ENCODE data around the gene TEX52.

TEX52 gene

DNA sequence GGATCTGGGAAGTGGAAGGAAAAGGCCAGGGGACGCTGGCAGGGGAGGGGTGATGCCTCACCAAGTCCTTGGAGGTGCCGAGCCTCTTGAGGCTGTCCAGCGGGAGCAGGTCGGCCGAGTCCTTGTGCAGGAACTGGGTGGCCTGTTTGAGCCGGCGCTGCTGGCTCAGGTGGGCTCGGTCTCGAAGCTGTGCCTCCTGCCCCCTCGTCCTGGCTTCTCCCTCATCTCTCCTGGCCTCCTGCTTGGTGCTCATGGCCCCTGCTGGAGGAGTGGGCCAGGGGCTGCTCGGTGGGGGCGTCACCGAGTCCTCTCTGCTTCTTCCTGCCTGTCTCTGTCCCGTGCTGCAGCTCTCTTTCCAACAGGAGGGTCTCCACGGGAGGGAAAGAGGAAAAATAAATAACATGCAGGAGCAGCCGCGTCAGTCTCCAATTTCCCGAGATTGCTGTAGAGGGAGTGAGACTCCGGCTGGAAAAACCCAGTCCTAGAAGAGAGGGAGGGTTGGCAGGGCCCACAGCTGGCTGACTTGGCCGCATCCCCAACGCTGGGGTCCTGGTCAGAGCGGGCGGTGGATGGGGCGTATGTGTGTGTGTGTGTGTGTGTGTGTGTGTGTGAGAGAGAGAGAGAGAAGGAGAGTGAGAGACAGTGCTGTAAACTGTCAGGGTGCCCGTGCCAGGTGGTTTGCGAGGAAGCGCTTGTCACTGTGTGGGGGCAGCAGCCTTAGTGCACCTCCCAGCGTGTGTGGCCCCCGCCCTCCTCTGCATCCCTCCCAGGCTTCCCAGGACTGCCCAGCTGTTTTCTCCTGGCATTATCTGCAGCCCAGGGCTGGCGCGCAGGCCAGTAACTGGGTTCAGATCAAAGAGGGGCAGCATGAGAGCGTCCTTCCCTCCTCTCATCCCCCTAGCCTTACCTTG, 22.0 kb downstream of the TEX52 start, which contains the start of gene NRIP2:
NRIP2 (minus strand) TSS at position 455 of the 911 bp plus-strand sequence; CDS start at position 403, 52 bp downstream.
- TF ChIP-seq RAD21 (IDR thresholded peaks at IDR 0.05; ENCODE audit: low read depth) (no peak), NFIC (IDR thresholded peaks at IDR 0.05) (no peak), YY1 (IDR thresholded peaks at IDR 0.05; ENCODE audit: low read depth) (no peak), EGR1 (IDR thresholded peaks at IDR 0.05) (no peak), CREB1 (IDR thresholded peaks at IDR 0.05; ENCODE audit: low read depth) (no peak), ZBTB7A (IDR thresholded peaks at IDR 0.05; ENCODE audit: low read depth) (no peak), FOXM1 (IDR thresholded peaks at IDR 0.05; ENCODE audit: borderline replicate concordance, low read depth) (no peak), EP300 (IDR thresholded peaks at IDR 0.05; ENCODE audit: borderline replicate concordance) (no peak), TCF12 (IDR thresholded peaks at IDR 0.05; ENCODE audit: low read depth) (no peak), TAF1 (IDR thresholded peaks at IDR 0.05; ENCODE audit: low read depth) (no peak), MAX (IDR thresholded peaks at IDR 0.05) (no peak), TEAD4 (IDR thresholded peaks at IDR 0.05) (no peak)
- TF ChIP-seq, protein P1, sequence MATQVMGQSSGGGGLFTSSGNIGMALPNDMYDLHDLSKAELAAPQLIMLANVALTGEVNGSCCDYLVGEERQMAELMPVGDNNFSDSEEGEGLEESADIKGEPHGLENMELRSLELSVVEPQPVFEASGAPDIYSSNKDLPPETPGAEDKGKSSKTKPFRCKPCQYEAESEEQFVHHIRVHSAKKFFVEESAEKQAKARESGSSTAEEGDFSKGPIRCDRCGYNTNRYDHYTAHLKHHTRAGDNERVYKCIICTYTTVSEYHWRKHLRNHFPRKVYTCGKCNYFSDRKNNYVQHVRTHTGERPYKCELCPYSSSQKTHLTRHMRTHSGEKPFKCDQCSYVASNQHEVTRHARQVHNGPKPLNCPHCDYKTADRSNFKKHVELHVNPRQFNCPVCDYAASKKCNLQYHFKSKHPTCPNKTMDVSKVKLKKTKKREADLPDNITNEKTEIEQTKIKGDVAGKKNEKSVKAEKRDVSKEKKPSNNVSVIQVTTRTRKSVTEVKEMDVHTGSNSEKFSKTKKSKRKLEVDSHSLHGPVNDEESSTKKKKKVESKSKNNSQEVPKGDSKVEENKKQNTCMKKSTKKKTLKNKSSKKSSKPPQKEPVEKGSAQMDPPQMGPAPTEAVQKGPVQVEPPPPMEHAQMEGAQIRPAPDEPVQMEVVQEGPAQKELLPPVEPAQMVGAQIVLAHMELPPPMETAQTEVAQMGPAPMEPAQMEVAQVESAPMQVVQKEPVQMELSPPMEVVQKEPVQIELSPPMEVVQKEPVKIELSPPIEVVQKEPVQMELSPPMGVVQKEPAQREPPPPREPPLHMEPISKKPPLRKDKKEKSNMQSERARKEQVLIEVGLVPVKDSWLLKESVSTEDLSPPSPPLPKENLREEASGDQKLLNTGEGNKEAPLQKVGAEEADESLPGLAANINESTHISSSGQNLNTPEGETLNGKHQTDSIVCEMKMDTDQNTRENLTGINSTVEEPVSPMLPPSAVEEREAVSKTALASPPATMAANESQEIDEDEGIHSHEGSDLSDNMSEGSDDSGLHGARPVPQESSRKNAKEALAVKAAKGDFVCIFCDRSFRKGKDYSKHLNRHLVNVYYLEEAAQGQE (IDR thresholded peaks at IDR 0.05; ENCODE audit: low read depth): no peak

DNA sequence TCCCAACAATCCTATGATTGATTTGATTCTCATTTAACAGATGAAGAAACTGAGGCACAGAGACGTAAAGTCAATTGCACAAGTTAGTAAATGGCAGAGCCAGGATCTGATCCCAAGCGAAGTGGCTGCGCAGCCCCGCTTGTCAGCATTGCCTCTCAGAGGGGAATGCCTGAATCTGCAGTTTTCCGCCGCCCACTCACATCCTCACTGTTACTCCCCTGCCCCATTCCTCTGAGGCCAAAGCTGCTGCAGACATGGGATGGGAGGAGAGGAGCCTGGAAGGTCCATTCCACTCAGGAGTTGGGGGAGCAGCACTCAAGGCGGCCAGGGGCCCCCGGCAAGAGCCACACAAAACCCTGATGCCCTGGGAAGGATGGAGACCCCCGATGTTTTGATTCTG, 23.0 kb downstream of the TEX52 start:
- TF ChIP-seq CEBPB (IDR thresholded peaks at IDR 0.05) (no peak), MAX (IDR thresholded peaks at IDR 0.05) (no peak), FOXM1 (IDR thresholded peaks at IDR 0.05; ENCODE audit: borderline replicate concordance, low read depth) (no peak), YY1 (IDR thresholded peaks at IDR 0.05; ENCODE audit: low read depth) (no peak)
- TF ChIP-seq, protein P2, sequence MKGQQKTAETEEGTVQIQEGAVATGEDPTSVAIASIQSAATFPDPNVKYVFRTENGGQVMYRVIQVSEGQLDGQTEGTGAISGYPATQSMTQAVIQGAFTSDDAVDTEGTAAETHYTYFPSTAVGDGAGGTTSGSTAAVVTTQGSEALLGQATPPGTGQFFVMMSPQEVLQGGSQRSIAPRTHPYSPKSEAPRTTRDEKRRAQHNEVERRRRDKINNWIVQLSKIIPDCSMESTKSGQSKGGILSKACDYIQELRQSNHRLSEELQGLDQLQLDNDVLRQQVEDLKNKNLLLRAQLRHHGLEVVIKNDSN (IDR thresholded peaks at IDR 0.05): no peak

DNA sequence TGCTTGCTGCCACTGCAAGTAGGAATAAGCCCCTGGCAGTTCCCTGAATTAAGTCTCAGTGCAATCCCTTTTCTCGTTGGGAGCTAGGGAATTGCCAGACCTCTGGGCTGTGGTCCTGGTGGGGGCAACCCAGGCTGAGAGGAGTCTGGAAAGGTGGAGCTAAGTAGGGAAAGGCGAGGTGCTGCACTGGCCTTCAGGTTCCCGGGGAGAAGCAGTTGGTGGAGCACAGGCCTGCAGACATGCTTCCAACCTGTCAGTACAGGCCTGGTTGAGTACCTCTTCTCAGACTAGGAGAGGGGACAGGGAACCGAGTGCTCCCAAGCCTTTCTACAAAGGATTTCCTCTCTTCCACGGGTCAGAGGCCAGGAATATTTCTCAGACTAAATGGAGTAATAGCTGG, 23.5 kb downstream of the TEX52 start:
- TF ChIP-seq CEBPB (IDR thresholded peaks at IDR 0.05): no peak
- no peak for TF ChIP-seq YY1 (IDR thresholded peaks at IDR 0.05; ENCODE audit: low read depth)
- no peak for TF ChIP-seq CREB1 (IDR thresholded peaks at IDR 0.05; ENCODE audit: low read depth)
- no peak for TF ChIP-seq MAX (IDR thresholded peaks at IDR 0.05)
- TF ChIP-seq EP300 (IDR thresholded peaks at IDR 0.05; ENCODE audit: borderline replicate concordance): no peak
- TF ChIP-seq, protein P2 (IDR thresholded peaks at IDR 0.05): no peak
- TF ChIP-seq ZBTB7A (IDR thresholded peaks at IDR 0.05; ENCODE audit: low read depth): no peak

DNA sequence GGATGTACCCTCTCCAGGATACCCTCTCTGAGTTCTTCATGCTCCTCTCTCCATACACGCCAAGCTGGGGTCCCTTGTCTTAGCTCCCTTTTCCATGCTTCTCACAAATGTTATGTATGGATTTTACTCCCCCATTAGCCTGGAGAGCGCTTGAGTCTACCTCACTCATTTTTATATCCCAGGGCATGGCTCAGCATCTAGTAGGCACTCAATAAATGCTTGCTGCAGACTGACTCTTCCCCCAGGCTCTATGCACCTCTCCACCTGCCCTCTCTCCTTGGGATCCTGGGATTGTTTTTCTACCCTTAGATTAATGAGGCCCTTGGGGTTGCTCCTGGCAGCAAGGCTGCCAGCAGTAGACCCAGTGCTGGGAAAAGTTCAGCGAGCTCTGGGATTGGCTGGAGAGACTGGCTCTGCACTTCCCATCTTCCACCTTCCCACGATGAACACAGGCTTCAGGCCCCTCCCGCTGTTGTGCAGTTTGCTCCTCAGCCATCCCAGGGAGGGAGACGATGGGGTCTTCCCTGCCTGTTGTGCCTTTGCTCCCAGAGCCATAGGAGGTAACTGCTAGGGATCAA, 24.2 kb downstream of the TEX52 start:
- TF ChIP-seq YY1 (IDR thresholded peaks at IDR 0.05; ENCODE audit: low read depth): no peak
- no peak for TF ChIP-seq NFIC (IDR thresholded peaks at IDR 0.05)

DNA sequence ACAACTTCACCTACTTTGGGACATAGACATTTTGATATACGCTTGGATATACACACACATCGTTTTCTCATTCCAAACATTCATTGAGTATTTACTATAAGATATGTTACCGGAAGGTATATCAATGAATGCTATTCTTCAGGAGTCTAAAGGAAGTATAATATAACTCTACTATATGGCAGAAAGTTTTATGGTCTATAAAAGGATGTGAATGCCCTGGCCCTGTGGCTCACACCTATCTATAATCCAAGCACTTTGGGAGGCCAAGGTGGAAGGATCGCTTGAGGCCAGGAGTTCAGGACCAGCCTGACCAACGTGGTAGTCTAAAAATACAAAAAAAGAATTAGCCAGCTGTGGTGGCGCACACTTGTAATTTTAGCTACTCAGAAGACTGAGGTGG, 27.6 kb downstream of the TEX52 start:
- TF ChIP-seq FOXM1 (IDR thresholded peaks at IDR 0.05; ENCODE audit: borderline replicate concordance, low read depth): no peak
- TF ChIP-seq CEBPB (IDR thresholded peaks at IDR 0.05): no peak
- no peak for TF ChIP-seq TEAD4 (IDR thresholded peaks at IDR 0.05)
- TF ChIP-seq ZBTB7A (IDR thresholded peaks at IDR 0.05; ENCODE audit: low read depth): no peak
- TF ChIP-seq, protein P2 (IDR thresholded peaks at IDR 0.05): no peak
- TF ChIP-seq, protein P1 (IDR thresholded peaks at IDR 0.05; ENCODE audit: low read depth): no peak
- no peak for TF ChIP-seq EGR1 (IDR thresholded peaks at IDR 0.05)
- TF ChIP-seq CREB1 (IDR thresholded peaks at IDR 0.05; ENCODE audit: low read depth): no peak
- TF ChIP-seq EP300 (IDR thresholded peaks at IDR 0.05; ENCODE audit: borderline replicate concordance): no peak
- no peak for TF ChIP-seq YY1 (IDR thresholded peaks at IDR 0.05; ENCODE audit: low read depth)
- no peak for TF ChIP-seq TAF1 (IDR thresholded peaks at IDR 0.05; ENCODE audit: low read depth)
- TF ChIP-seq RAD21 (IDR thresholded peaks at IDR 0.05; ENCODE audit: low read depth): no peak
- TF ChIP-seq MAX (IDR thresholded peaks at IDR 0.05): no peak
- TF ChIP-seq NFIC (IDR thresholded peaks at IDR 0.05): no peak
- TF ChIP-seq TCF12 (IDR thresholded peaks at IDR 0.05; ENCODE audit: low read depth): no peak

Measured in Ishikawa (cell line).